Stimulated activated CD8-positive, alpha-beta memory T cell treated with anti-CD3 and anti-CD28 coated beads, Interleukin-4, amount 100 ng/mL, for 48 hours (primary cell): ENCODE measurements around the gene ZSCAN12.
A peak's percentile ranks its signal among the peaks of the same experiment; 100 is the strongest.
"Not testable (repeated sequence)": the region's sequence is repeated elsewhere in the genome, so short reads cannot be mapped to it uniquely, and the experiment has no call there.

ENCODE experiments used
- DNase-seq: peaks from one replicate; pipeline ENCODE4 v3.0.0-alpha.2; 2020

Gene ZSCAN12

GRCh38 chr6:28393912-28394662 lies 5.5 kb downstream of the ZSCAN12 start:
- DNase-seq: no peak

- no peak for DNase-seq
Measured at GRCh38 chr6:28390688-28391087, 8.9 kb downstream of the ZSCAN12 start.

GRCh38 chr6:28384143-28384533 lies 15.4 kb downstream of the ZSCAN12 start:
- DNase-seq: no peak

GRCh38 chr6:28383235-28384142 lies 16.1 kb downstream of the ZSCAN12 start:
- DNase-seq: peak; percentile 40

- DNase-seq: no peak
Measured at GRCh38 chr6:28380381-28380780, 19.2 kb downstream of the ZSCAN12 start.

- no peak for DNase-seq
Measured at GRCh38 chr6:28378644-28379043, 20.9 kb downstream of the ZSCAN12 start.

GRCh38 chr6:28377879-28378278 lies 21.7 kb downstream of the ZSCAN12 start:
- DNase-seq: no peak

GRCh38 chr6:28373925-28374324 lies 25.6 kb downstream of the ZSCAN12 start:
- DNase-seq: no peak

- no peak for DNase-seq
Measured at GRCh38 chr6:28371706-28372451, 27.7 kb downstream of the ZSCAN12 start.

GRCh38 chr6:28371280-28371679 lies 28.3 kb downstream of the ZSCAN12 start:
- no peak for DNase-seq

GRCh38 chr6:28370440-28370839 lies 29.1 kb downstream of the ZSCAN12 start:
- no peak for DNase-seq

GRCh38 chr6:28369463-28369862 lies 30.1 kb downstream of the ZSCAN12 start:
- DNase-seq: no peak

GRCh38 chr6:28368522-28368921 lies 31.0 kb downstream of the ZSCAN12 start:
- DNase-seq: no peak

GRCh38 chr6:28365590-28365989 lies 34.0 kb downstream of the ZSCAN12 start:
- DNase-seq: not testable (repeated sequence)

GRCh38 chr6:28360961-28361360 lies 38.6 kb downstream of the ZSCAN12 start:
- DNase-seq: no peak

- DNase-seq: not testable (repeated sequence)
Measured at GRCh38 chr6:28359562-28359961, 40.0 kb downstream of the ZSCAN12 start.

GRCh38 chr6:28357036-28357435 lies 42.5 kb downstream of the ZSCAN12 start:
- DNase-seq: no peak

GRCh38 chr6:28356666-28357020 lies 42.9 kb downstream of the ZSCAN12 start:
- DNase-seq: no peak

GRCh38 chr6:28355743-28356665 lies 43.5 kb downstream of the ZSCAN12 start:
- peak; percentile 62 for DNase-seq

- DNase-seq: no peak
Measured at GRCh38 chr6:28354688-28355554, 44.6 kb downstream of the ZSCAN12 start.

GRCh38 chr6:28353981-28354676 lies 45.4 kb downstream of the ZSCAN12 start:
- DNase-seq: no peak
